Panc1 (cell line): Measurements from ENCODE around the gene DCC. TPM values are rescaled to one million over a fixed set of nuclear protein-coding genes. Genes with fewer than 3 reads are reported as not detected.

ENCODE experiments used
- ATAC-seq: fragments of 200-7000 bp; cut with Tn5 transposase; 2 replicates; pipeline ENCODE4 v1.9.1; 2020; ENCODE audit warnings: mild to moderate bottlenecking, moderate library complexity
- BruUV-seq: library from RNA; stranded (reverse); fragments of 400-500 nt; replicated peaks from 2 replicates; lab custom pipeline; 2021; lab: Mats Ljungman, UMichigan
- CTCF ChIA-PET: fragments of 300-600 bp; sonication (Branson Sonifier 250); formaldehyde crosslinking; loops from one replicate; lab custom pipeline; 2022; ENCODE audit warnings: antibody characterized with exemption; lab: Charles Lee
- POLR2A ChIA-PET: fragments of 300-600 bp; sonication (Branson Sonifier 250); formaldehyde crosslinking; loops from one replicate; lab custom pipeline; 2022; ENCODE audit warnings: antibody characterized with exemption; lab: Charles Lee
- DNase-seq: peaks from one replicate; pipeline ENCODE4 v3.0.0-alpha.2; 2010; ENCODE audit warnings: low read depth, low spot score
- H3K27ac ChIP-seq: 2 replicates; pipeline ENCODE4 v1.5.1; 2011; ENCODE audit warnings: mild to moderate bottlenecking, low read length, inconsistent platforms
- H3K27me3 ChIP-seq: fragments of 200-500 bp; sonication (Bioruptor generic); 2 replicates; pipeline ENCODE4 v1.6.0; 2014; ENCODE audit warnings: low read length, inconsistent platforms; ENCODE audit not compliant: control insufficient read depth, insufficient read depth
- H3K36me3 ChIP-seq: fragments of 200-500 bp; sonication (Bioruptor generic); 2 replicates; pipeline ENCODE4 v1.5.1; 2014; ENCODE audit warnings: inconsistent platforms, mild to moderate bottlenecking, low read length, moderate library complexity; ENCODE audit not compliant: control insufficient read depth, insufficient read depth
- H3K4me1 ChIP-seq: 2 replicates; pipeline ENCODE4 v1.5.1; 2011; ENCODE audit warnings: inconsistent platforms, mild to moderate bottlenecking, low read length, moderate library complexity; ENCODE audit not compliant: control insufficient read depth, insufficient read depth
- H3K4me3 ChIP-seq, 2 experiments: 2 replicates each; pipeline ENCODE4 v1.5.1; 2011 to 2012; ENCODE audit warnings: low read depth in 2 of 2, low read length in 2 of 2, mild to moderate bottlenecking in 2 of 2, inconsistent platforms in 1 of 2, moderate library complexity in 1 of 2
- H3K9me3 ChIP-seq: fragments of 200-500 bp; sonication (Bioruptor generic); 2 replicates; pipeline ENCODE4 v1.5.1; 2014; ENCODE audit warnings: low read depth, mild to moderate bottlenecking, inconsistent platforms, low read length, moderate library complexity; ENCODE audit not compliant: control insufficient read depth, insufficient read depth
- CTCF ChIP-seq: fragments of 450-650 bp; IDR thresholded peaks from 2 replicates; pipeline ENCODE4 v1.5.1; 2017; ENCODE audit warnings: mild to moderate bottlenecking
- POLR2AphosphoS5 ChIP-seq: IDR thresholded peaks from 2 replicates; pipeline ENCODE4 v1.6.1; 2012; ENCODE audit warnings: mild to moderate bottlenecking, low read depth, low read length, moderate library complexity
- SIN3A ChIP-seq: IDR thresholded peaks from 2 replicates; pipeline ENCODE4 v1.6.1; 2012; ENCODE audit warnings: low read depth, mild to moderate bottlenecking, low read length, moderate library complexity, borderline replicate concordance; ENCODE audit not compliant: insufficient read depth
- TCF7L2 ChIP-seq: IDR thresholded peaks from 2 replicates; pipeline ENCODE4 v1.6.1; 2011; ENCODE audit warnings: mild to moderate bottlenecking, low read depth, low read length, inconsistent platforms
- in situ Hi-C: cut with HindIII; loops from 2 replicates; pipeline ENCODE4 v1.10.0; 2016; ENCODE audit warnings: low sequenced_read_pairs, low pct_unique_long_range_greater_than_20kb
- intact Hi-C: fragments of 100-400 bp; cut with micrococcal nuclease; formaldehyde crosslinking; loops from one replicate; pipeline ENCODE4 v1.10.0; 2022; ENCODE audit not compliant: unreplicated experiment
- total RNA-seq: library from RNA; stranded (reverse); gene quantifications from one replicate; pipeline ENCODE4 v1.2.1, GENCODE V29; 2021; ENCODE audit not compliant: unreplicated experiment
- TF ChIP-seq, protein P1 (sequence below), 2 experiments: IDR thresholded peaks; 2 replicates each; pipeline ENCODE4 v1.6.1; 2011 to 2012; ENCODE audit warnings: low read depth in 2 of 2, control low read depth in 1 of 2, low read length in 1 of 2, mild to moderate bottlenecking in 1 of 2, moderate library complexity in 1 of 2; ENCODE audit not compliant: insufficient read depth in 1 of 2

The DCC gene
- total RNA-seq, 1 experiment from 2014 or later: not detected

GRCh38 chr18:53490019-53490418 is 1150.0 kb downstream of the DCC start:
- ATAC-seq (no peak), DNase-seq (no peak)
- H3K4me1 ChIP-seq: no peaks in the 10 kb centered on the region
- H3K27me3 ChIP-seq: no peaks in the 10 kb centered on the region
- H3K36me3 ChIP-seq: no peaks in the 10 kb centered on the region
- CTCF ChIA-PET: no interaction called here
- POLR2A ChIA-PET: no interaction called here
- H3K27ac ChIP-seq: no peak overlapping the region
- TF ChIP-seq, protein P1, sequence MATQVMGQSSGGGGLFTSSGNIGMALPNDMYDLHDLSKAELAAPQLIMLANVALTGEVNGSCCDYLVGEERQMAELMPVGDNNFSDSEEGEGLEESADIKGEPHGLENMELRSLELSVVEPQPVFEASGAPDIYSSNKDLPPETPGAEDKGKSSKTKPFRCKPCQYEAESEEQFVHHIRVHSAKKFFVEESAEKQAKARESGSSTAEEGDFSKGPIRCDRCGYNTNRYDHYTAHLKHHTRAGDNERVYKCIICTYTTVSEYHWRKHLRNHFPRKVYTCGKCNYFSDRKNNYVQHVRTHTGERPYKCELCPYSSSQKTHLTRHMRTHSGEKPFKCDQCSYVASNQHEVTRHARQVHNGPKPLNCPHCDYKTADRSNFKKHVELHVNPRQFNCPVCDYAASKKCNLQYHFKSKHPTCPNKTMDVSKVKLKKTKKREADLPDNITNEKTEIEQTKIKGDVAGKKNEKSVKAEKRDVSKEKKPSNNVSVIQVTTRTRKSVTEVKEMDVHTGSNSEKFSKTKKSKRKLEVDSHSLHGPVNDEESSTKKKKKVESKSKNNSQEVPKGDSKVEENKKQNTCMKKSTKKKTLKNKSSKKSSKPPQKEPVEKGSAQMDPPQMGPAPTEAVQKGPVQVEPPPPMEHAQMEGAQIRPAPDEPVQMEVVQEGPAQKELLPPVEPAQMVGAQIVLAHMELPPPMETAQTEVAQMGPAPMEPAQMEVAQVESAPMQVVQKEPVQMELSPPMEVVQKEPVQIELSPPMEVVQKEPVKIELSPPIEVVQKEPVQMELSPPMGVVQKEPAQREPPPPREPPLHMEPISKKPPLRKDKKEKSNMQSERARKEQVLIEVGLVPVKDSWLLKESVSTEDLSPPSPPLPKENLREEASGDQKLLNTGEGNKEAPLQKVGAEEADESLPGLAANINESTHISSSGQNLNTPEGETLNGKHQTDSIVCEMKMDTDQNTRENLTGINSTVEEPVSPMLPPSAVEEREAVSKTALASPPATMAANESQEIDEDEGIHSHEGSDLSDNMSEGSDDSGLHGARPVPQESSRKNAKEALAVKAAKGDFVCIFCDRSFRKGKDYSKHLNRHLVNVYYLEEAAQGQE (IDR thresholded peaks at IDR 0.05; ENCODE audit: insufficient read depth in 1 of 2, low read depth in 2 of 2, low read length in 1 of 2): no peak
- TF ChIP-seq SIN3A: no peak
- TF ChIP-seq POLR2AphosphoS5: no peak
- no peak for TF ChIP-seq CTCF
- no peak for TF ChIP-seq TCF7L2
- no TSS peak for BruUV-seq
- intact Hi-C loops (no loop called here), in situ Hi-C loops (no loop called here)
- H3K4me3 ChIP-seq: no peak overlapping the region
- H3K9me3 ChIP-seq: no peaks in the 10 kb centered on the region

- CTCF ChIA-PET: no interaction called here
- no peak for DNase-seq
- no TSS peak for BruUV-seq
- H3K4me3 ChIP-seq: no peak overlapping the region
- in situ Hi-C loops (no loop called here), intact Hi-C loops (no loop called here)
- POLR2A ChIA-PET: no interaction called here
- ATAC-seq: no peak
- H3K36me3 ChIP-seq: no peaks in the 10 kb centered on the region
- H3K9me3 ChIP-seq: no peaks in the 10 kb centered on the region
- no peak overlapping the region for H3K27ac ChIP-seq
- TF ChIP-seq, protein P1 (IDR thresholded peaks at IDR 0.05; ENCODE audit: insufficient read depth in 1 of 2, low read depth in 2 of 2, low read length in 1 of 2): no peak
- TF ChIP-seq POLR2AphosphoS5 (no peak), TCF7L2 (no peak), CTCF (no peak), SIN3A (no peak)
- H3K4me1 ChIP-seq: no peaks in the 10 kb centered on the region
- no peaks in the 10 kb centered on the region for H3K27me3 ChIP-seq
Measured at GRCh38 chr18:53496028-53496427, 1156.0 kb downstream of the DCC start.
